Trophoblast cell (in vitro differentiated cells and primary cell): ENCODE results near the gene SDK2.
"Not testable (repeated sequence)": the region's sequence is repeated elsewhere in the genome, so short reads cannot be mapped to it uniquely, and the experiment has no call there.

Source experiments
- DNase-seq, 2 donors: peaks; one replicate each; pipeline ENCODE4 v3.0.0-alpha.2; 2016
- H2AFZ ChIP-seq: 2 replicates; pipeline ENCODE4 v1.6.1; 2013; ENCODE audit warnings: low read length, moderate library complexity, mild to moderate bottlenecking; ENCODE audit not compliant: insufficient read depth, poor library complexity
- H2AK5ac ChIP-seq: 2 replicates; pipeline ENCODE4 v1.6.1; 2013; ENCODE audit warnings: mild to moderate bottlenecking, low read length
- H2BK120ac ChIP-seq: 2 replicates; pipeline ENCODE4 v1.6.1; 2013; ENCODE audit warnings: low read length, mild to moderate bottlenecking, moderate library complexity; ENCODE audit not compliant: insufficient read depth, poor library complexity
- H2BK12ac ChIP-seq: 2 replicates; pipeline ENCODE4 v1.6.1; 2013; ENCODE audit warnings: mild to moderate bottlenecking, low read length, moderate library complexity
- H2BK5ac ChIP-seq: 2 replicates; pipeline ENCODE4 v1.6.1; 2013; ENCODE audit warnings: low read length, low read depth, moderate library complexity, mild to moderate bottlenecking; ENCODE audit not compliant: poor library complexity
- H3K14ac ChIP-seq: 2 replicates; pipeline ENCODE4 v1.6.1; 2013; ENCODE audit warnings: mild to moderate bottlenecking, low read length
- H3K18ac ChIP-seq: 2 replicates; pipeline ENCODE4 v1.6.1; 2013; ENCODE audit warnings: mild to moderate bottlenecking, low read length
- H3K23ac ChIP-seq: 2 replicates; pipeline ENCODE4 v1.6.1; 2013; ENCODE audit warnings: low read length
- H3K27ac ChIP-seq: 2 replicates; pipeline ENCODE4 v1.5.1; 2013; ENCODE audit warnings: low read depth, mild to moderate bottlenecking, inconsistent platforms, low read length, moderate library complexity
- H3K27me3 ChIP-seq: 2 replicates; pipeline ENCODE4 v1.6.1; 2013; ENCODE audit warnings: inconsistent platforms, mild to moderate bottlenecking, low read length, moderate library complexity; ENCODE audit not compliant: insufficient read depth
- H3K36me3 ChIP-seq, 2 experiments: 1 replicate in 1 of 2; 2 replicates in 1 of 2; pipeline ENCODE4 v1.6.1; 2013; ENCODE audit warnings: low read length in 2 of 2, mild to moderate bottlenecking in 2 of 2, moderate library complexity in 1 of 2; ENCODE audit not compliant: insufficient read depth in 2 of 2, control insufficient read depth in 1 of 2
- H3K4ac ChIP-seq: 2 replicates; pipeline ENCODE4 v1.6.1; 2013; ENCODE audit warnings: low read depth, mild to moderate bottlenecking, low read length, moderate library complexity
- H3K4me1 ChIP-seq, 2 experiments: 1 replicate in 1 of 2; 2 replicates in 1 of 2; pipeline ENCODE4 v1.6.1; 2013; ENCODE audit warnings: low read length in 2 of 2, mild to moderate bottlenecking in 2 of 2, moderate library complexity in 1 of 2; ENCODE audit not compliant: insufficient read depth in 2 of 2, control insufficient read depth in 1 of 2
- H3K4me2 ChIP-seq: 2 replicates; pipeline ENCODE4 v1.6.1; 2013; ENCODE audit warnings: inconsistent platforms, mild to moderate bottlenecking, low read length, moderate library complexity
- H3K4me3 ChIP-seq: 2 replicates; pipeline ENCODE4 v1.5.1; 2013; ENCODE audit warnings: mild to moderate bottlenecking, low read depth, low read length, inconsistent platforms
- H3K79me1 ChIP-seq: one replicate; pipeline ENCODE4 v1.6.1; 2013; ENCODE audit warnings: low read length
- H3K79me2 ChIP-seq: 2 replicates; pipeline ENCODE4 v1.6.1; 2013; ENCODE audit warnings: low read length, mild to moderate bottlenecking; ENCODE audit not compliant: control insufficient read depth, insufficient read depth, poor library complexity
- H3K9ac ChIP-seq: 2 replicates; pipeline ENCODE4 v1.6.1; 2013; ENCODE audit warnings: mild to moderate bottlenecking, low read length
- H3K9me3 ChIP-seq: 2 replicates; pipeline ENCODE4 v1.6.1; 2013; ENCODE audit warnings: low read depth, mild to moderate bottlenecking, control low read depth, inconsistent platforms, low read length; ENCODE audit not compliant: insufficient read depth
- H4K12ac ChIP-seq: 2 replicates; pipeline ENCODE4 v1.6.1; 2013; ENCODE audit warnings: low read depth, mild to moderate bottlenecking, low read length, moderate library complexity
- H4K8ac ChIP-seq: 2 replicates; pipeline ENCODE4 v1.6.1; 2013; ENCODE audit warnings: low read depth, mild to moderate bottlenecking, low read length, moderate library complexity
- H4K91ac ChIP-seq: one replicate; pipeline ENCODE4 v1.6.1; 2013; ENCODE audit warnings: low read depth, mild to moderate bottlenecking, low read length, moderate library complexity
- WGBS: extraction: QIAGEN DNeasy Blood & Tissue Kit; methylation state at CpG from one replicate; pipeline ENCODE4 v1.1.7; 2013; ENCODE audit warnings: missing lambda C conversion rate; ENCODE audit not compliant: insufficient read length, insufficient coverage; ENCODE audit errors: extremely low coverage; 5-methylcytosine and 5-hydroxymethylcytosine counted together

Gene SDK2

GRCh38 chr17:73334771-73335513, 309.3 kb downstream of the SDK2 start:
- no peak overlapping the region for H3K4me3 ChIP-seq

GRCh38 chr17:73333445-73333844, 310.8 kb downstream of the SDK2 start:
- not testable (repeated sequence) for H4K8ac ChIP-seq, H2BK12ac ChIP-seq, H3K4me3 ChIP-seq, H3K9ac ChIP-seq, H4K91ac ChIP-seq, H2BK5ac ChIP-seq, H3K4me2 ChIP-seq, H2AFZ ChIP-seq, H3K79me1 ChIP-seq, H3K79me2 ChIP-seq, H3K27ac ChIP-seq, H3K18ac ChIP-seq, H3K4ac ChIP-seq, H3K9me3 ChIP-seq, H2AK5ac ChIP-seq, H4K12ac ChIP-seq, H3K4me1 ChIP-seq, H3K36me3 ChIP-seq, H3K23ac ChIP-seq, H3K14ac ChIP-seq, H3K27me3 ChIP-seq, H2BK120ac ChIP-seq
- peak in 1 of 2 donors; percentile 34 for DNase-seq
- no CpG with 5 or more reads among the region's 9 CpGs for WGBS

More at GRCh38 chr17:73334771-73335513, 309.3 kb downstream of the SDK2 start:
- Histone ChIP-seq H4K91ac (no peak overlapping the region), H3K27me3 (no peaks in the 10 kb centered on the region), H2AK5ac (no peak overlapping the region), H4K12ac (no peak overlapping the region), H3K4me2 (no peak overlapping the region), H3K79me2 (no peaks in the 10 kb centered on the region), H3K27ac (no peak overlapping the region), H3K79me1 (no peaks in the 10 kb centered on the region), H4K8ac (no peak overlapping the region), H2BK5ac (no peak overlapping the region), H3K9ac (no peak overlapping the region), H2BK120ac (no peak overlapping the region), H3K9me3 (no peaks in the 10 kb centered on the region), H3K4me1 (no peaks in the 10 kb centered on the region), H2AFZ (no peak overlapping the region), H3K23ac (no peak overlapping the region), H3K18ac (no peak overlapping the region), H3K36me3 (peaks cover 0 to 3% of the 10 kb centered on the region in 2 experiments), H2BK12ac (no peak overlapping the region), H3K14ac (no peak overlapping the region), H3K4ac (no peak overlapping the region)
- WGBS, result no CpG with 5 or more reads among the region's 12 CpGs
- no peak for DNase-seq

GRCh38 chr17:73331060-73331459, 313.2 kb downstream of the SDK2 start:
- no peak overlapping the region for H2BK12ac ChIP-seq
- no peaks in the 10 kb centered on the region for H3K27me3 ChIP-seq
- no peak overlapping the region for H2BK5ac ChIP-seq
- H3K36me3 ChIP-seq, result no peaks in the 10 kb centered on the region
- no peak overlapping the region for H3K27ac ChIP-seq
- no peaks in the 10 kb centered on the region for H3K79me1 ChIP-seq
- H4K8ac ChIP-seq, result no peak overlapping the region
- no peak overlapping the region for H3K4me2 ChIP-seq
- no peak overlapping the region for H2AFZ ChIP-seq
- H2AK5ac ChIP-seq, result no peak overlapping the region
- no peak overlapping the region for H3K4me3 ChIP-seq
- H4K12ac ChIP-seq, result no peak overlapping the region
- H3K9ac ChIP-seq, result no peak overlapping the region
- no peak overlapping the region for H3K18ac ChIP-seq
- no peak overlapping the region for H3K4ac ChIP-seq
- H2BK120ac ChIP-seq, result no peak overlapping the region
- H3K9me3 ChIP-seq, result no peaks in the 10 kb centered on the region
- H3K79me2 ChIP-seq, result no peaks in the 10 kb centered on the region
- no peak overlapping the region for H4K91ac ChIP-seq
- no peak overlapping the region for H3K23ac ChIP-seq
- no CpG with 5 or more reads among the region's 3 CpGs for WGBS
- DNase-seq, result no peak
- H3K14ac ChIP-seq, result no peak overlapping the region
- H3K4me1 ChIP-seq, result no peaks in the 10 kb centered on the region

- Histone ChIP-seq H2BK12ac (no peak overlapping the region), H3K9ac (no peak overlapping the region), H3K18ac (no peak overlapping the region), H3K4me1 (peaks cover 8 to 10% of the 10 kb centered on the region in 2 experiments), H4K8ac (no peak overlapping the region), H3K36me3 (no peaks in the 10 kb centered on the region), H2BK120ac (no peak overlapping the region), H3K27me3 (no peaks in the 10 kb centered on the region), H3K23ac (no peak overlapping the region), H3K79me2 (no peaks in the 10 kb centered on the region), H3K14ac (no peak overlapping the region), H3K4me3 (no peak overlapping the region), H3K4me2 (no peak overlapping the region), H4K91ac (no peak overlapping the region), H4K12ac (no peak overlapping the region), H2AFZ (no peak overlapping the region), H2BK5ac (no peak overlapping the region), H3K27ac (no peak overlapping the region), H3K4ac (no peak overlapping the region), H3K9me3 (no peaks in the 10 kb centered on the region), H2AK5ac (no peak overlapping the region), H3K79me1 (no peaks in the 10 kb centered on the region)
- peak; percentile 68 to 70 for DNase-seq
- WGBS, result no CpG with 5 or more reads among the region's 7 CpGs
Measured at GRCh38 chr17:73327676-73328075, 316.6 kb downstream of the SDK2 start.
